ENCODE data around the gene ELMOD3.

Gene ELMOD3

GRCh38 chr2:85423525-85423924 is 69.0 kb downstream of the ELMOD3 start:
- Histone ChIP-seq H3K4me3 (ENCODE audit: low read length) (no peak overlapping the region), H3K27me3 (ENCODE audit: control insufficient read depth, insufficient read depth, low read length) (peaks cover 8% of the 10 kb centered on the region), H3K9me3 (ENCODE audit: control insufficient read depth, low read depth, low read length) (no peaks in the 10 kb centered on the region), H3K27ac (ENCODE audit: low read length) (no peak overlapping the region), H3K4me1 (ENCODE audit: control insufficient read depth, low read depth, low read length) (peaks cover 11% of the 10 kb centered on the region), H3K36me3 (ENCODE audit: control insufficient read depth, low read depth, low read length) (no peaks in the 10 kb centered on the region), H3K9ac (ENCODE audit: low read length) (no peak overlapping the region)

- no peak overlapping the region for H3K27ac ChIP-seq (ENCODE audit: low read length)
- H3K36me3 ChIP-seq (ENCODE audit: control insufficient read depth, low read depth, low read length), result no peaks in the 10 kb centered on the region
- no peak overlapping the region for H3K9ac ChIP-seq (ENCODE audit: low read length)
- H3K4me1 ChIP-seq (ENCODE audit: control insufficient read depth, low read depth, low read length), result peaks cover 16% of the 10 kb centered on the region
- H3K27me3 ChIP-seq (ENCODE audit: control insufficient read depth, insufficient read depth, low read length), result peaks cover 8% of the 10 kb centered on the region
- no peaks in the 10 kb centered on the region for H3K9me3 ChIP-seq (ENCODE audit: control insufficient read depth, low read depth, low read length)
- H3K4me3 ChIP-seq (ENCODE audit: low read length), result no peak overlapping the region
These were observed 71.0 kb downstream of the ELMOD3 start for GRCh38 chr2:85425588-85425987.

GRCh38 chr2:85427300-85427835 is 72.8 kb downstream of the ELMOD3 start:
- Histone ChIP-seq H3K9me3 (ENCODE audit: control insufficient read depth, low read depth, low read length) (no peaks in the 10 kb centered on the region), H3K36me3 (ENCODE audit: control insufficient read depth, low read depth, low read length) (no peaks in the 10 kb centered on the region), H3K9ac (ENCODE audit: low read length) (no peak overlapping the region), H3K27me3 (ENCODE audit: control insufficient read depth, insufficient read depth, low read length) (peaks cover 8% of the 10 kb centered on the region), H3K4me1 (ENCODE audit: control insufficient read depth, low read depth, low read length) (peaks cover 19% of the 10 kb centered on the region), H3K27ac (ENCODE audit: low read length) (no peak overlapping the region), H3K4me3 (ENCODE audit: low read length) (no peak overlapping the region)

- H3K27ac ChIP-seq (ENCODE audit: low read length), result no peak overlapping the region
- no peaks in the 10 kb centered on the region for H3K36me3 ChIP-seq (ENCODE audit: control insufficient read depth, low read depth, low read length)
- H3K9me3 ChIP-seq (ENCODE audit: control insufficient read depth, low read depth, low read length), result no peaks in the 10 kb centered on the region
- H3K9ac ChIP-seq (ENCODE audit: low read length), result no peak overlapping the region
- H3K27me3 ChIP-seq (ENCODE audit: control insufficient read depth, insufficient read depth, low read length), result peaks cover 8% of the 10 kb centered on the region
- peaks cover 27% of the 10 kb centered on the region for H3K4me1 ChIP-seq (ENCODE audit: control insufficient read depth, low read depth, low read length)
- no peak overlapping the region for H3K4me3 ChIP-seq (ENCODE audit: low read length)
These were observed 73.8 kb downstream of the ELMOD3 start for GRCh38 chr2:85428343-85428881.

- Histone ChIP-seq H3K9me3 (ENCODE audit: control insufficient read depth, low read depth, low read length) (no peaks in the 10 kb centered on the region), H3K27me3 (ENCODE audit: control insufficient read depth, insufficient read depth, low read length) (peaks cover 8% of the 10 kb centered on the region), H3K9ac (ENCODE audit: low read length) (no peak overlapping the region), H3K4me1 (ENCODE audit: control insufficient read depth, low read depth, low read length) (peaks cover 29% of the 10 kb centered on the region), H3K27ac (ENCODE audit: low read length) (no peak overlapping the region), H3K36me3 (ENCODE audit: control insufficient read depth, low read depth, low read length) (no peaks in the 10 kb centered on the region), H3K4me3 (ENCODE audit: low read length) (no peak overlapping the region)
These were observed 74.8 kb downstream of the ELMOD3 start for GRCh38 chr2:85429213-85429923.

- no peak overlapping the region for H3K4me3 ChIP-seq (ENCODE audit: low read length)
- H3K27me3 ChIP-seq (ENCODE audit: control insufficient read depth, insufficient read depth, low read length), result peaks cover 8% of the 10 kb centered on the region
- no peak overlapping the region for H3K27ac ChIP-seq (ENCODE audit: low read length)
- H3K4me1 ChIP-seq (ENCODE audit: control insufficient read depth, low read depth, low read length), result peaks cover 29% of the 10 kb centered on the region
- no peaks in the 10 kb centered on the region for H3K9me3 ChIP-seq (ENCODE audit: control insufficient read depth, low read depth, low read length)
- no peak overlapping the region for H3K9ac ChIP-seq (ENCODE audit: low read length)
- no peaks in the 10 kb centered on the region for H3K36me3 ChIP-seq (ENCODE audit: control insufficient read depth, low read depth, low read length)
These were observed 75.3 kb downstream of the ELMOD3 start for GRCh38 chr2:85429924-85430289.

- H3K9ac ChIP-seq (ENCODE audit: low read length), result peak overlapping the region; percentile 27
- H3K9me3 ChIP-seq (ENCODE audit: control insufficient read depth, low read depth, low read length), result no peaks in the 10 kb centered on the region
- H3K27me3 ChIP-seq (ENCODE audit: control insufficient read depth, insufficient read depth, low read length), result peaks cover 8% of the 10 kb centered on the region
- H3K36me3 ChIP-seq (ENCODE audit: control insufficient read depth, low read depth, low read length), result no peaks in the 10 kb centered on the region
- H3K4me1 ChIP-seq (ENCODE audit: control insufficient read depth, low read depth, low read length), result peaks cover 32% of the 10 kb centered on the region
- peak overlapping the region; percentile 84 for H3K27ac ChIP-seq (ENCODE audit: low read length)
- peak overlapping the region; percentile 57 for H3K4me3 ChIP-seq (ENCODE audit: low read length)
These were observed 76.4 kb downstream of the ELMOD3 start for GRCh38 chr2:85430752-85431569.

- H3K9ac ChIP-seq (ENCODE audit: low read length), result no peak overlapping the region
- no peaks in the 10 kb centered on the region for H3K36me3 ChIP-seq (ENCODE audit: control insufficient read depth, low read depth, low read length)
- peaks cover 38% of the 10 kb centered on the region for H3K4me1 ChIP-seq (ENCODE audit: control insufficient read depth, low read depth, low read length)
- peaks cover 7% of the 10 kb centered on the region for H3K27me3 ChIP-seq (ENCODE audit: control insufficient read depth, insufficient read depth, low read length)
- no peak overlapping the region for H3K27ac ChIP-seq (ENCODE audit: low read length)
- no peaks in the 10 kb centered on the region for H3K9me3 ChIP-seq (ENCODE audit: control insufficient read depth, low read depth, low read length)
- peak overlapping the region; percentile 57 for H3K4me3 ChIP-seq (ENCODE audit: low read length)
These were observed 77.1 kb downstream of the ELMOD3 start for GRCh38 chr2:85431570-85432205.

GRCh38 chr2:85433511-85434089 is 79.0 kb downstream of the ELMOD3 start:
- H3K4me1 ChIP-seq (ENCODE audit: control insufficient read depth, low read depth, low read length), result peaks cover 48% of the 10 kb centered on the region
- H3K36me3 ChIP-seq (ENCODE audit: control insufficient read depth, low read depth, low read length), result no peaks in the 10 kb centered on the region
- no peak overlapping the region for H3K4me3 ChIP-seq (ENCODE audit: low read length)
- no peak overlapping the region for H3K27ac ChIP-seq (ENCODE audit: low read length)
- H3K27me3 ChIP-seq (ENCODE audit: control insufficient read depth, insufficient read depth, low read length), result no peaks in the 10 kb centered on the region
- H3K9ac ChIP-seq (ENCODE audit: low read length), result no peak overlapping the region
- H3K9me3 ChIP-seq (ENCODE audit: control insufficient read depth, low read depth, low read length), result no peaks in the 10 kb centered on the region

- no peak overlapping the region for H3K4me3 ChIP-seq (ENCODE audit: low read length)
- no peak overlapping the region for H3K9ac ChIP-seq (ENCODE audit: low read length)
- peaks cover 47% of the 10 kb centered on the region for H3K4me1 ChIP-seq (ENCODE audit: control insufficient read depth, low read depth, low read length)
- H3K27me3 ChIP-seq (ENCODE audit: control insufficient read depth, insufficient read depth, low read length), result no peaks in the 10 kb centered on the region
- H3K36me3 ChIP-seq (ENCODE audit: control insufficient read depth, low read depth, low read length), result no peaks in the 10 kb centered on the region
- no peak overlapping the region for H3K27ac ChIP-seq (ENCODE audit: low read length)
- H3K9me3 ChIP-seq (ENCODE audit: control insufficient read depth, low read depth, low read length), result no peaks in the 10 kb centered on the region
These were observed 80.1 kb downstream of the ELMOD3 start for GRCh38 chr2:85434696-85435095.
